ENCODE data around the gene METTL21A.
"Not testable (repeated sequence)": the region's sequence is repeated elsewhere in the genome, so short reads cannot be mapped to it uniquely, and the experiment has no call there.

METTL21A gene

DNA sequence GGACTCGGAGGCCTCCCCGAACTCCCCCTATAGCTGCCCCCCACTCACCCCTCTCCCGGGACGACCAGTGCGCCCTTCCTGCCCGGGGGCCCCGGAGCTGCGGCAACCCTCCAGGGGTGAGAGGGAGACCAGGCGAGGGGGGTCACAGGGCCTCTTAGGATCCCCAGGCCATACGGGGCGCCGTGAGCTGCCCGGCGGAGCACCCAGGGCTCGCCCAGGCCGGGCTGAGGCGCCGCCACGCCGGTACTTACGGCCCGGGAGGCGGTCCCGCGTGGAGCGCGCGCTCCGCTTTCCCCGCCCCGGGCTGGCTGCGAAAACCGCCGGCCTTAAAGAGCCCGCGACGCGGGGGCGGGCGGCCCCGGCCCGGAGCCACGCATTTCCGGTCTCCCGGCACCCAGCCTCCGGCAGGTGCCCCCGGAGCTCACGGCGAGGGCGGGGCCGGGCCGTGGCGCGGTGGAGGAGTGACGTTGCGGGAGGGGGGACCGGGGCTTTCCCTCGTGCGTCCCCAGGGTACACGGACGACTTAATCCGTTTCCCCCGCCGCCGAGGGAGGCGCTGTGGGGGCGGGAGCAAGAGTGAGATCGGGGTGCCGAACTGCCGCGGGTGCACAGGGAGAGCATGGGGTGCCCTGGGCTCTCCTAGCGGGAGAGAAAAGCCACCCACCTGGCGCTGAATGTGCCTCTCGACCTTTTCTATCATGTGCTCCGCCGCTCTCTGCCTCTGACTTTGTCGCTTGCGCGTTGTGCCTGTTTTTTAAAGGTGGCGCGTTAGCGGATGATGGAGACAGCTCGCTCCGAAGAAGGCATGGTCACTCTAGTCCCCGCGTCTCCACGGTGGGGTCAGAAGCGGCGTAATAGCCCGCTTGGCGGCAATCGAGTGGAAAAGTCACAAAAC is at the start of gene METTL21A:
TSS of gene METTL21A (minus strand) at position 381 of the 894 bp plus-strand sequence. CDS start 1,019 bp downstream, outside the sequence.
- peak; percentile 93 for DNase-seq

DNA sequence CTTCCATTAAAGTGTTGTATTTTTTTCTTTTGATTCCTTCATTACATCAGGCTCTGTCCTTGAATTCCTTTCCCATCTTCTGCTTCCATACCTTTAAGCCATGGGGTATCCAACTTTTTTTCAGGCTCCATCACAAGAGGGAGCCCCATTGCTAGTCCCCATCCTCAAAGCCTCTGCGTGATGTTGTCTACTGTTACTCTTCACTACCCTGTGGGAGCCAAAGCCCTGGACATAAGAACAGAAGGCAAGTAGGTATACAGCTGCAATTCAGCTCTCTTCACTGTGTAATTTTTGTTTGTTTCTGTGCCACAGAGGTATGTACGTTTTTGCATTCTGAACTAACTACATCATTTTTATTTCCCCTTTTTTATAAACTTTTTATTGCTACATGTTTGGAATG is 49.6 kb upstream of the METTL21A start:
- DNase-seq, result no peak

DNA sequence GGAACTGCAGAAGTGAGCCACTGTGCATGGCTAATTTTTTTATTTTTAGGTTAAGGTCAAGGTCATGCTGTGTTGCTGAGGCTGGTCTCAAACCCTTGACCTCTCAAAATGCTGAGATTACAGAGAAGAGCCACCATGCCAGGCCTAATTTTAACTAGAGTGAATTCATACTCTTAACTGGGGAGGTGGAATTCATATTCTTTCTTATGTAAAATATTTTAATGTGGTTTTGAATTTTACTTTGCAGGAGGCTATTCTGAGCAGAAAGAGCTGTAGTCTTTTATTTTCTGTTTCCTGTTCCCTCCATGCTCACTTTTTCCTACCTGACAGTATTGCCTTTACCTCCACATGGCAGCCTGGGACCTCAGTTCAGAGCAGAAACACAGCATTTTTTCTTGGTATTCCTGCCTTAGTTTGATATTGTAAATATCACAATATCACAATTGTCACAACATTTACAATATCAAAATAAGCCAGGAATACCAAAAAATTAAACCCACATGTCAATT is 49.1 kb upstream of the METTL21A start:
- DNase-seq, result no peak

DNA sequence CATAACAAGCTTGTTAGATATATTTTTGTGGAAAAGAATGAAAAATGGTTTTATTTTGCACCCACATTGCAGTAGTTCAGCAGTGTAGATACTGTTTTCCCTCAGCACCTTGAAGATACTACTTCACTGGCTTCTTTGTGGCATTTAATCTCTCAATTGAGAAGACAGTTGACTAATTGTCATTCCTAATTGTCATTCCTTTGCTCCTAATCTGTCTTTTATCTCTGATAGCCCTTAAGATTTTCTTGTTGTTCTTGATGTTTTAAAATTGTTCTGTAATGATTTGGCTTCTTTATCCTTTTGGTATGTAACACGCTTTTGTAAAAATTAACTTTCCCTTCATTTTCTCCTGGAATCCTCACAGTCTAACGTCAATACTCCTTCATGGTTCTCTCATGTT is 48.2 kb upstream of the METTL21A start:
- DNase-seq, result no peak

DNA sequence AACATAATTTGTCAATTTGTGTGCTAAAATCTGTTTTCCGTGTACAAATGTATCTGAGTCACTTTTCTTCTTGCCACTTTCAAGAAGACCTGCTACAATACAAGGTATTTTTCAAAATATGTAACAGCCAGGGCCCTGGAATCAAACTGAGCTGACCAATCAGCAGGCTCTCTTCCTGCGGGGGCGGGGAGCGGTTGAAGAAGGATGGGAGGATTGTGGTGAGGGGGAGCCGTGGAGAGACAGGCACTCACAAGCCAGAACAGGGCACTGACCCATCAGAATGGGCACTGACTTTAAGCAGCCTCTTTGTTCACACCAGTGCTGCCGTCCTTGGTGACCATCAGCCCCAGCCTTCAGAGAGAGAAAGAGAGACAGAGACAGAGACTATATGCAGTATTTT is 45.7 kb upstream of the METTL21A start:
- no peak for DNase-seq

DNA sequence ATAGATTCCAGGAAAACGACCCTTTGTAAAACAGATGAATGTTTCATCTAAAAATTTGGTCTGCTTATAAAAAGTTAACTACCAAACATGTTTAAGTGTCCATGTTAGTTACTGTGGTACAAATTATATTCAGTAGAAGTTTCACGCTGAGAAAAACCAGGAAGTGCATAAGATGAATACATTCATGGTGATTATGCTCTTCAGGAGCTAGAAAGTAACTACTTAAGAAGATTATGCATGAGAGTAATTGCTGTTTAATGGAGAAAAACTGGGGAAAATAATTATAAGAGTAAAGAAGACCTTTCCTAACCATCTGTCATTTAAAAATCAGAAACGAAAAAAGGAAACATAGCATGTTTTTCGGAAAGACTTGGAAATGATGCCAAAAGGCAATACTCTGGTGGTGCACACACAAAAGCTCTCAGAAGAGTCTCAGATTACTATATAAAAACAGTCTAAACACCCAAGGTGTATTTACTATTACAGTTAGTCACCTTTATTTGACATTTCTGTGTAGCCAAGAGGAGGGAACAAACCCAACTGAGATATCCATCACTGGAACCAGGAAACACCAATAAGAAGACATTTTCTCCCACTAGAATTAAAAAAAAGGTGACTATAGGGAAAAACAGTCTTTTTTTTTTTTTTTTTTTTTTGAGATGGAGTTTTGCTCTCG is 38.8 kb upstream of the METTL21A start:
- no peak for DNase-seq

DNA sequence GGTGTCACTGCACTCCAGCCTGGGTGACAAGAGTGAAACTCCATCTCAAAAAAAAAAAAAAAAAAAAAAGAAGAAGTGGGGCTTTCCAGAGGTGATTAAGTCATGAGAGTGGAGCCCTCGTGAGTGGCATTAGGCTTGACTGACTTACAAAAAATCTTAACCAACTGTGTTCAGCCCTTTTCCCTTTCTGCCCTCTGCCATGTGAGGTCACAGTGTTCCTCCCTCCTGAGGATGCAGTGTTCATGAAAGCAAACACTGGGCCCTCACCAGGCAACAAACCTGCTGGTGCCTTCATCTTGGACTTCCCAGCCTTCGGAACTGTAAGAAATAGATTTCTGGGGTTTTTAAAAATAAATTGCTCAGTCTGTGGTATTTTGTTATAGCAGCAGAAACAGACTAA is 37.0 kb upstream of the METTL21A start:
- no peak for DNase-seq

DNA sequence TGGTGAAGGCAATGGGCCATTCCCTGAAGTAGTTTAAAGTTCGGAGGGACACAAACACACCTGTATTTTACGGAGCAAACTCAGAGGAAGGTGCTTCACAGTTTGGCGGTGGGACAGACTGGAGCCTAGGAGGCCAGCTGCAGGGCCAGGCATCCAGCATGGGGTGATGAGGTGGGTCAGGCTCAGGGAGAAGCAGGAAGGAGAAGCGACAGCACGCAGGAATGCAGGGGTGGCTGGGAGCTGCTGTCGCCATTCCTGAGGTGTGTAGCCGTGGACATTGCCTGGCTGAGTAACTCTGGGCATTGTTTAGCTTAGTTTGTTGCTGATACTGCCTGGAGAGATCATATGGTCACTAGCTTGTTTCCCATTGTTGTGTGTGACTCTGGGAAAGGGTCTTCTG is 35.8 kb upstream of the METTL21A start:
- no peak for DNase-seq

DNA sequence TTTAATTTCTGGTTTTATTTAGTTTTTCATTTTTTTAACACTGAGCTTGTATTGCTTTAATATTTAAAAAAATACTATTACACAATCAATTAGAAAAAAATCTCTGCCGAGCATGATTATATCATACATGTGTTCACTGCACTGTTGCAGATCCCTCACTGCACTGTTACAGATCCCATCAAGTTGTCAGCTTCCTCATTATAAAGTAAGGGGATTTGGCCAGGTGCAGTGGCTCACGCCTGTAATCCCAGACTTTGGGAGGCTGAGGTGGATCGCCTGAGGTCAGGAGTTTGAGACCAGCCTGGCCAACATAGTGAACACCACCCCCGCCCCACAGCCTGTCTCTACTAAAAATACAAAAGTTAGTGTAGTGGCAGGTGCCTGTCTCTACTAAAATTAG is 33.0 kb upstream of the METTL21A start:
- DNase-seq, result no peak

DNA sequence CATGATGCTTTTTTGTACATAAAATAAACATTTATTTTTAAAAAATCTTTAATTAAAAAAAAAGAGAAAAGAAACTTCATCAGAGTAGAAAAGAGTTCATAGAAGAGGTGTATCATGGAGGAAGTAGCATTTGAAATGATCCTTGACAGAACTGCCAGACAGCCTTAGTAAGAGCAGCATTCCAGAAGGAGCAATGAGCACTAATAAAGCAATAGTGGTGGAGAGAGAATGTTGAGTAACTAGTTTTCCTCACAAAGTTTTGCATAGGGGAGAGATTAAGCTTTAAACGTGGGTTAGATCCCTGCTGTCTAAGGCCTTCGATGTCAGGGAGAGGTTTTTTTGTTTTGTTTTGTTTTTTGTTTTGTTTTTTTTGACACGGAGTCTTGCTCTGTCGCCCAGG is 29.8 kb upstream of the METTL21A start:
- no peak for DNase-seq

DNA sequence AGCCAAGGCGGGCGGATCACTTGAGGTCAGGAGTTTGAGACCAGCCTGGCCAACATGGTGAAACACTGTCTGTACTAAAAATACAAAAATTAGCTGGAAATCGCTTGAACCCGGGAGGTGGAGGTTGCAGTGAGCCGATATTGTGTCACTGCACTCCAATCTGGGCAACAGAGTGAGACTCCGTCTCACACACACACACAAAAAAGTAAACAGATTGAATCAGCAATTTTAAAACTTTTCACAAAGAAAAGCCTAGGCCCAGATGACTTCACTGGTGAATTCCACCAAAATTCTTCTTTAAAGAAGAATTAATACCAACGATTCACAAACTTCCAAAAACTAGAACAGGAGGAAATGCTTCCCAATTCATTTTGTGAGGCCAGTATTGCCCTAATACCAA is 21.4 kb upstream of the METTL21A start:
- DNase-seq, result not testable (repeated sequence)

DNA sequence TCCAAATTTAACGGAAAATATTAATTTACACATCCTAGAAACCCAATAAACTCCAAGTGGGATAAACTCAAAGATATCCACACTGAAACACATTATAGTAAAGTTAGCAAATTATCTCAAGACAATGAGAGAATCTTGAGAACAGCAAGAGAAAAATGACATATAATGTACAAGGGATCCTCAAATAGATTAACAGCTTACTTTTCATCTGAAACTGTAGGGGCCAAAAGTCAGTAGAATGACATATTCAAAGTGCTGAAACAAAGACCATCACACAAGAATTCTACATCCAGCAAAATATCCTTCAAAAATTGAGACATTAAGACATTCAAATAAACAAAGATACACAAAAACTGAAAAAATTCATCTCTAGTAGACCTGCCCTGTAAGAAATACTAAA is 18.7 kb upstream of the METTL21A start:
- DNase-seq, result no peak

DNA sequence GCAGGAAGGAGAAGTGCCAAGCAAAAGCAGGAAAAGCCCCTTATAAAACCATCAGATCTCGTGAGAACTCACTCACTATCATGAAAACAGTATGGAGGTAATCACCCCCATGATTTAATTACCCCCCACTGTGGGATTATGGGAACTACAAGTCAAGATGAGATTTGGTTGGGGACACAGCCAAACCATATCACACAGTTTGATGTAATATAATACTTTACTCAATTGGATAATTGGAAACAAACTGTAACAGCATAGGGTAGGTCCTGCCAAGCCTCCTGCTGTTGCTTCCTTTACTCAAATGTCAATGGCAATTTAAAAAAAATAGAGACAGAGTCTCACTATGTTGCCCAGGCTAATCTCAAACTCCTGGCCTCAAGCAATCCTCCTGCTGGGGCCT is 15.5 kb upstream of the METTL21A start:
- DNase-seq, result no peak

DNA sequence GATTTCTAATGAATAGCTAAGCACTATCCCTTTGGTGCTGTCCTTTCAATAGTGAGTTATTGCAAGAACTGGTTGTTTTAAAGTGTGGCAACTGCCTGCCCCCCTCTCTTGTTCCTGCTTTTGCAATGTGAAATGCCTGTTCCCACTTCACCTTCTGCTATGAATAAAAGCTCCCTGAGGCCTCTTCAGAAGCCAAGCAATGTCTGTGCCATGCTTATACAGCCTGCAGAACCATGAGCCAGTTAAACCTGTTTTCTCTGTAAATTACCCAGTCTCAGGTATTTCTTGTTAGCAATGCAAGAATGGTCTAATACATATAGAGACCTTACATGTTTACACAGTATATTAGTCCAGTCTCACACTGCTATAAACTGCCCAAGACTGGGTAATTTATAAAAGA is 15.0 kb upstream of the METTL21A start:
- DNase-seq, result no peak

DNA sequence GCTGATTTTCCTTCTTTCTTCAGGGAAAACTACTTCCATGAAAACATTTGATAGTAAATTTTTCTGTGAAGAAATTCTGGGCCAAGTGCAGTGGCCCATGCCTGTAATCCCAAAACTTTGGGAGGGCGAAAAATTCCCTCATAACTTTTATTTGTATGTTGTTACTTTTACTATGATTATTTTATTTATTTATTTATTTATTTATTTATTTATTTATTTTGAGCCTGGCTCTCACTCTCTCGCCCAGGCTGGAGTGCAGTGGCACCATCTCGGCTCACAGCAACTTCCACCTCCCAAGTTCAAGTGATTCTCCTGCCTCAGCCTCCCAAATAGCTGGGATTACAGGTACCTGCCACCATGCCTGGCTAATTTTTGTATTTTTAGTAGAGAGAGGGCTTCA is 14.1 kb upstream of the METTL21A start:
- DNase-seq, result not testable (repeated sequence)

DNA sequence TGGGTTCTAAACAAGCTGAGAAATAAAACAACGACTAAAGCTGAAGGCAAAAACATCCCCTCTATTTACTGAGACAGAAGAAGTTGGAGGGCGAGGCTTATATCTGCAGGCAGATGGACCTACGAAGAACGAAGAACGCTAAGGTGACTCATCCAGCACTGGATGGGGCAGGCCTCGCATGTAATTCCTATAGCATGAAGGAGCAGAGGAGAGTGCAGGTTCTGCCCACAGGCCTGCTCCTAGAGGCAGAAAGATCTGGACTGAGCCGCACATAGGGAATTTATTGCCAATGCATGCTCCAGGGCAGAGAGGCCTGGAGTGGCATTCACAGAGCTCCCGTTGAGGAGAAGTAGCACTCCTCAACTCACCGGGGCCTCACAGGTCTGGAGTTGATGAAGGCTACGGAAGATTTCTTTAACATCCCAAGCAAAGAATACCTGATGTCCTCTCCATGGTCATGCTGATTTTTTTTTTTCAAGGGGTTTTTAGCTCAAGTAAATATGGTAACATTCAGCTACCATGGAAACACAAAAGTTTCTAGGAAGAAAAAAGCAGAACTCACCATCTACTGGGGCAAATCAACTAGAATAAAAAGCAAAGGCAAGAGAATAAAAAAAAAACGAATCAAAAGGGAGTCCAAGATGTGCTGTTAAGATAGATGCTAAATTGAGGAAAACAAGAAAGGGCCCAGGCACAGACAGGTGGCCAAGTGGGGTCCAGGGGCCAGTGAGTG is 10.4 kb upstream of the METTL21A start:
- no peak for DNase-seq

DNA sequence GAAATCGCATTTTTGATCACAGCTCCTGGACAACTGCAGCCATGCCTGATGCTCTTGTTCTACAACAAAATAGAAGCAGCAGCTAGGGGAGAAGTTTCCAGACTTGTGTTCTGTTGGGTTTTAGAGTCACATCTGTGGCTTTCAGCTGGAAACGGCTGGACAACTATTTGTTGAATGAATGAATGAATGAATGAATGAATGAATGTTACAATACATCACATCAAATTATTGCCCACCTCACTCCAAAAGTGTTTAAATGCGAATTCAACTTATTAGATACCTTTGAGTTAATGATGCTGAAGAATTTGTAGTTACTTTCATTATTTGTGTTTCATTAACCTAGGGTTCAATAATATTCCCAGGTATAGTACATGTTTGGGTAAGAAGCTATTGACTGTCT is 8.5 kb upstream of the METTL21A start:
- no peak for DNase-seq

DNA sequence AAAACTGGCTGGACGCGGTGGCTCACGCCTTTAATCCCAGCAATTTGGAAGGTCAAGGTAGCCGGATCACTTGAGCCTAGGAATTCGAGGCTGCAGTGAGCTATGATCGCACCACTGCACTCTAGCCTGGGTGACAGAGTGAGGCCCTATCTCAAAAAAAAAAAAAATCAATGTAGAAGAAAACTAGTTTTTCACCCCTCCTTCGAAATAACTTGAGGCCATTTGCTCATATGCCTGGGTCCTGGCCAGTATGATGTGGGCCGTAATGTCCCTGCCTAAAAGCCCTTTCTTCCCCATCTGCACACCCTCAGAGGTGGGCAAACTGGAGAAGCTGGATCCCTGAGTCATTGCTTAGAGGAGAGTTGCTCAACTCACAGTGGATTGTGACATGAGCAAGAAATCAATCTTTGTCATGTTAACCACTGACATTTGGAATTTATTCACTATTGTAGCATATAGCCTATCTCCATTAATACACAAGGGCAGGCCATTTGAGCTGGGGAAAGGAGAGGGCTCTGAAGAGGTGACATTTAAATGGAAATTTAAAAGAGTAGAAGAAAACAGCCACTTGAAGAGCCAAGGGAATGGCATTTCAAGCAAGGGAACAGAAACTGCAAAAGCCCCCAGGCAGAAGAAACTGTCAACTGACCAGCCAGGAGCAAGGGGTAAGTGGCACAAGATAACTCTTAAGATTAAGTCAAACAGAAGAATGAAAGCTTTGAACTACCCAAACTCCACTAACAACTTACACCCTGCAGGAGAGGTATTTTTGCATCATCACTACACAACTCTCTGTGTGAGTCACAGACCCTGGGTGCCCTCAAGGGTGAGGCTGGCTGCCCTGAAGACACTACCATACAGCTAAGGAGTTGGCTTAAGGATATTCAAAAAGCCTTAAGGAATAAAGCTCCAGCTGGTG is 7.6 kb upstream of the METTL21A start:
- DNase-seq, result no peak

DNA sequence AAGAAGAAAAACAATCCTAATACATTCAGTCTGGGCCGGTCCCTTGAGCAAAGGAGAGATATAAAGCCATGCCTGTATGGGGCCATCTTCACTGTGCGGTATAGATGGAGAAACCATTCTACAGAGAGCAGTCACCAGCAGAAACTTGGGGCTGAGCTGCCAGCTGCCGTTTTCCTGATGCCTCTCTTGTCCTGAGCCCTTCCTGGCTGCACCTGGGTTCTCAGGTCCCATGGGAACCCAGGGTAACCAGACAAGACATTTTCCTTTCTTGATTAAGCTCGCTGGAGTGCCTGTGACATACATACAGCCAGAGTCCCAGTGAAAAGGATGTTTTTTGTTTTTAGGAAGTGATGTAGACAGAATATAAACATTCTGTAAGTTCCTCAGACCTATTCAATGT is 5.3 kb upstream of the METTL21A start:
- no peak for DNase-seq

DNA sequence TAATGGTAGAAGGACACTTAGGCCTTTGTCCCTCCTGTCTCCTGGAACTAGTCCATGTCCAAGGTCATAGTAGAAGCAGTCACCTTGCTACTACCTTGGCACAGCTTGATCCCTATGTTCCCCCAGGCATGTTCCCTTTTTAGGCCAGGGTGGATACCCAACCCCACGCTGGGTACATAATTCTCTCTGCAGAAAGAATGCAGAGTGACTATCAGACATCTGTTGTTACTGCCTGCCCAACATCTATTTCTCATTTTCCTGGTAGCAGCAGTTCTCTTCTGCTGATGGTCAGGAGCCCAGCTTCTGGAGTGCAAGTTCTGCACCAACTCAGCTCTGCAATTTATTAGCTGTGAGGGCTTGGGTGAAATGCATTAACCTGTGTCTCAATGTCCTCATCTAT is 4.4 kb upstream of the METTL21A start:
- no peak for DNase-seq

DNA sequence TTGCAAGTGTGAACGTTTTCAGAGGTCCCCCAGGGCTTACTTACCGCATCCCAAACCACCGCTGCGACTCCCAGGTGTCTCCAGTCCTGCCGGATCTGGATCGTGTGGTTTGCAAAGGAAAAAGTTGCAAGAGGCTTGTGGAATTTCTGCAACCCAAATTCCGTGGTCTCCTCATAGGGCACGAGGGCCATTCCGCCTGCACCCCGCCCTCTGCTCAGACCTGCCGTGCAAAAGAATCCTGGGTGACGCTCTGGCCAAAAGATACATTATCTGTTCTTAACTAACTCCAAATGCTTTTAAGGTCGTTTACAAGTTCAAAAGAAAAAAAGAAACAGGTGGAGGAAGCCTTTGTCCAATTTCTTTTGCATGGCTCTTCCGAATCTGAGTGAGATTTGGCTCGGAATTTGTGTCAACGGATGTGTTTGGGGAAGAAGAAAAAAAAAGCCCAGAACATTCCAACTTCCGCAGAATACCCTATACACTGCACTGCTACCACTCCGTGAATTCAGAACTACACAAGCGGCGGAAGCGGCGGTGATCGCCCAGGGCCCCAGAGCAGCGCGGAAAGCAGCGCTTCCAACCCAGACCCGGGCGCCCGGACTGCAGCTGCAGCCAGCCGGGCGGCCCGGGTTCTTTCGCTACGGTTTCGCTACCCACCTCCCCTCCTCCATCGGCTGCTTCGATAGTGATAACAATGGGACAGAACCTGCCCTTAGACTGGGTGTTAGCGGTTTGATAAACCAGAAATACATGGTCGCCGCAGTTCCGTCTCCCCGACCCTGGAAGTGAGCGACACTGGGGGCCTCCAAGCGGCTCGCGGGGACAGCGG is 795 bp downstream of the METTL21A start:
- peak; percentile 23 for DNase-seq

All from 8988T (cell line).